ENCODE measurements around the gene CFAP45. TPM values are rescaled to one million over a fixed set of nuclear protein-coding genes. Genes with fewer than 3 reads are reported as not detected.

Gene CFAP45
- total and polyA plus RNA-seq, 2 of the 8 experiments (the other 6 are each of a cell fraction or from before 2014, with no cell fraction given) = 0.05 TPM; not detected in 1

GRCh38 chr1:159868766-159869165 lies 31.2 kb downstream of the CFAP45 start (continued):
- TF ChIP-seq SIX5 (IDR thresholded peaks at IDR 0.05; ENCODE audit: low read depth, low read length) (no peak), KDM5A (IDR thresholded peaks at IDR 0.05; ENCODE audit: low read length) (no peak), RAD21 (IDR thresholded peaks at IDR 0.05 in 1 of 2, conservative IDR thresholded peaks at IDR 0.05 in 1 of 2; ENCODE audit: low read depth in 2 of 2, low read length in 2 of 2) (no peak), CTCF (IDR thresholded peaks at IDR 0.05; ENCODE audit: control extremely low read depth in 1 of 3, insufficient read depth in 1 of 3, low read depth in 1 of 3, low read length in 3 of 3) (no peak), CBX8 (IDR thresholded peaks at IDR 0.05; ENCODE audit: borderline replicate concordance, low read depth, low read length) (no peak)

Data from H1 (cell line).